Cerebellar nuclear complex (tissue), 1 donor: ENCODE measurements around the gene VWA8.
"Not testable (repeated sequence)": the region's sequence is repeated elsewhere in the genome, so short reads cannot be mapped to it uniquely, and the experiment has no call there.

Experiments used
- DNase-seq, 2 experiments: peaks; one replicate each; lab custom pipeline; 2025; lab: John Stamatoyannopoulos, UW

VWA8 gene

DNA sequence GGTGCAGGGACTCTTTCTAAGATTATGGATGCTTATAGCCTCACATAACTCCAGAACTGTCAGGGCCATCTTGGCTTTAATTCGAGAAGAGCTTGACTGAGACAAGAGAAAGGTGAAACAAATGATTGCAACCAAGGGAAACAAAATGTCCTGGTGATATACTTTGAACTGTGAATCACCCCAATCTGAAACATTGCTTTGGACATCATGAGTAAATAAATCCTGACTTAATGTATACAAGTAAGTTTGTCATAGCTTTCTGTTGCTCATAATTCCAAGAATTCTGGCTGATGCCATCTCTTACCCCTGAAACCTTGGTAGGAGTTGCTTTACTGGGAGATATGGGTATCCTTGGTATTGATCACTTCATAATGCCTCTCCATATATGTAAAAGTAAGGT is 5.8 kb upstream of the VWA8 start:
- DNase-seq, result no peak

DNA sequence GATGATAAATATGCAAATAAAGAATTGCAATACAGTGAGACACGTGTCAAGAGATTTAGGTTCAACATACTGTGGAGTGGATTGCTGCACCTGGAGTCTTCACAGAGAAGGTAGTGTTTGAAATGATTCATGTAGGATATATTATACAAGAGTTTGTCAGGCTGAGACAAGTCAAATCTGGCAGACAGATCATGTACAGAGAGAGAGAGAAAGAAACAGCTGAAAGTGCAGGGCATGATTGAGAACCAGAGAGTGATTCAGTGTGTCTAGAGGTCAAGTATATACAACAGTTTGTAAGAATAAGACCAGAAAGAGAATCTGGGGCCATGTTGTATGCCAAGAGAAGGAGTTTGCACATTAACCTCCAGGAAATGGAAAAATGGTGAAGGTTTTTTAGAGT is 2.1 kb upstream of the VWA8 start:
- no peak for DNase-seq

DNA sequence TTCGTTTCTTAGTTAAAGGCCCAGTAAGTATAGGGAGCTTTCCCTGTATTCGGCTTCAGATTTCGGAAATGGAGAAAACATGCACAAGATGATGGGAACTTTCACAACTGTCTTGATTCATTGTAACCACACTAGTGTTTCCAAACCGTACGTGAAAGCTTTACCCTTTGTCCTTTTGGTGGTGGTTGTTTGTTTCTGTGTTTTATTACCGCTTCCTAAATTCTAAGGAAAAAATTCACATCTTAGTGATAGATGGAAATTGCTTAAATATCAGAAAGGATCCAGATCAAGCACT is 504 bp upstream of the VWA8 start:
- no peak for DNase-seq

DNA sequence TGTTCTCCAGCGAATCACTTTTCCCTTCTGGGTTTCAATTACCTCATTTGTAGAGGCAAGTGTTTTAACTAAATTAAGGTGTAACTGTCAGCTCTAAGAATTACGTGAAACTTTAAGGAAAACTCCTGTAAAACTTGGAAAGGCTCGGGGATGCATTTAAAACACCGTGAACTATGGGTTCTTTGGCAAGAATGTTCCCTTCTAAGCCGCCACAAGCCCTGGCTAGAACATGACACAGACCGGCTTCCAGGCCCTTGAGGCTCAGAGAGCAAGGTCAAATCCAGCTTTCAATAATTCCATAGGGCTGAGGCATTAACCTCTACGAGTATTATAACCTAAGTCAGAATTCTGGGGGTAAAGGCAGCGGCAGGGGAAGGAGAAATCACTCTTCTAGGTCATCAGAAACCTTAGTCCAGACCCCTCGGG is 685 bp downstream of the VWA8 start:
- no peak for DNase-seq

DNA sequence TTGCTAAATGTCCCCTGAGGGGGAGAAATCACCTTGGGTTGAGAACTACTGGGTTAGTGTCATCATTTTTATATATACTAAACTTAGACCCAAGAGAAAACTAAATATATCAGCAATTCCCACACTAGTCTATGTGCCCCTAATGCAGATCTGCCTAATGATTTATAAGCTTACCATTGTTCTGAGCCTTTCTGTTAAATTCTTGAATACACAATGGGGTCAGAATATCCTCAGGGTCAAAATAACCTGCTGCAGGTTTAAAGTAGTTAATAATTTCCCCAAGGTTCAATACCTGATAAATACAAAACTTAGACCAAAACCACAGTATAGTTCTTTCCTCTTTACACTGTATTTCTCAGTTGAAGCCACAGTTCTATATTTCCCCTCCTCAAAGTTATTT is 4.6 kb downstream of the VWA8 start:
- DNase-seq, result no peak

DNA sequence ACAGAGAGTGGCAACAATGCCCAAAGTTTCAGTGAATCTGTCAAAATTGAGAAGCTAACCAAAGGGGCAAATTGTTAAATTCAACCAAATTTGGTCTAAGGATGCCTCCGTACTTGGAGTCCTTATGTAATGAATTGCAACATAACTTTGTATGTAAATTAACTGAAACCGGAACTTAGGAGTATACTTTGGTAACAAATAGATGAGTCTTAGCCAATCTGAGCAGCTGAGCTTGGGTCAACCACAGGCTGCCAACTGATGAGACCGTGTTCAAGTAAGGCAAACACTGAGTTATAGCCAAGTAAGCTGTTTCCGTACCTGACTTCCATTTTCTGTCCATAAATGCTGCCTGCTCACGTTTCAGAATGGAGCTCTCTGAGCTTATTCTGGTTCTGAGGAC is 5.3 kb downstream of the VWA8 start:
- DNase-seq, result no peak

DNA sequence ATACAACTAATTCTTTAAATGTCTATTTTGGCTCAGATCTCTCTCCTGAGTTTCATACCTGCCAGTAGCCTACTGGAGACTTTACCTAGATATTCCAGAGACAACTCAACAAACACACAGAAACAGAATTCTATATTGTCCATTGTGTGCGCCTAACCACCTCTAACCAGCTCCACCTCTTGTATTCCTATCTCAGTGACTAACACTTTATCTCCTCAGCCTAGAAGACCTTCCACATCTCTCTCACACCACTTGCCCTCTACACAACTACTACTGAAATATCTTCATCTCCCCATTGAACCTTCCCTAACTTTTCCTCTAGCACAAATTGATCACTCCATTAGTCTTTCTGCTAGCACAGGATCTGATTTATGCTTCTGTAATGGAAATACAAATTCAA is 6.7 kb downstream of the VWA8 start:
- no peak for DNase-seq

DNA sequence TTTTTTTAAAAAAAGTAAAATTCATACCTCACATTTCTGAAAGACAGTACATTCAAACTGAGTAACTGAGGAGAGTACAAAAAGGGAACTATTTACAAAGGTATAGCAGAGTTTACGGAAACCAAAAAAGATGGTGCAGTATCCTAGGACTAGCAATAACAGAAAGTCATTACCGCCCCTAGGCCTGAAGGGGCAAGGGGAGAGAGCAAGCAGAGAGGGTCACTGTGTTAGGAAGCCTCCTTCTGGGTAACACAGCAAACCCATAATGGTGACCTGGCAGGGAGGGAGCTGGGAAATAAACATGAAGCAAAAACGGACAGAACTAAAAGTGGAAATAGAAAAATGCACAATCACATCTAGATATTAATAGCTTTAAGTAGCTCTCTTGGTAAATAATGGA is 8.2 kb downstream of the VWA8 start:
- no peak for DNase-seq

DNA sequence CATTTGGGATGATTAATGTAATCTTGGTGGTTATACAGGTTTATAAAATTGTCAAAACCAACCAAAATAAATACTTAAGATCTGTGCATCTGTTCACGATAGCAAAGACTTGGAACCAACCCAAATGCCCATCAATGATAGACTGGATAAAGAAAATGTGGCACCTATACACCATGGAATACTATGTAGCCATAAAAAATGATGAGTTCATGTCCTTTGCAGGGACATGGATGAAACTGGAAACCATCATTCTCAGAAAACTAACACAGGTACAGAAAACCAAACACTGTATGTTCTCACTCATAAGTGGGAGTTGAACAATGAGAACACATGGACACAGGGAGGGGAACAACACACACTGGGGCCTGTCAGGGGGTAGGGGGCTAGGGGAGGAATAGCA is 11.8 kb downstream of the VWA8 start:
- DNase-seq, result not testable (repeated sequence)

DNA sequence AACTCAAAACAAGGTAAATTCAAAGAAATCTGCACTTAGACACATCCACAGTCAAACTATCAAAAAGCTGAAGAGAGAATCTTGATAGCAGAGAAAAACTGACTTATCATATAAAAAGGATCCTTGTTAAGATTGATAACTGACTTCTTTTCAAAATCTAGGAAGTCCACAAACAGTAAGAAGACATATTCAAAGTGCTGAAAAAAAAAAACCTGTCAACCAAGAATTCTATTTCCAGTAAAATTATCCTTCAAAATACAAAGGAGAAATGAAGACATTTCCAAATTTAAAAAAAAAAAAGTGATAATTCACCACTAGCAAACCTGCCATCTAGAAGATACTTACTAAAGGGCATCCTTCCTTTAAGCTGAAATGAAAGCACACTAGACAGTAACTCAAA is 15.0 kb downstream of the VWA8 start:
- no peak for DNase-seq

DNA sequence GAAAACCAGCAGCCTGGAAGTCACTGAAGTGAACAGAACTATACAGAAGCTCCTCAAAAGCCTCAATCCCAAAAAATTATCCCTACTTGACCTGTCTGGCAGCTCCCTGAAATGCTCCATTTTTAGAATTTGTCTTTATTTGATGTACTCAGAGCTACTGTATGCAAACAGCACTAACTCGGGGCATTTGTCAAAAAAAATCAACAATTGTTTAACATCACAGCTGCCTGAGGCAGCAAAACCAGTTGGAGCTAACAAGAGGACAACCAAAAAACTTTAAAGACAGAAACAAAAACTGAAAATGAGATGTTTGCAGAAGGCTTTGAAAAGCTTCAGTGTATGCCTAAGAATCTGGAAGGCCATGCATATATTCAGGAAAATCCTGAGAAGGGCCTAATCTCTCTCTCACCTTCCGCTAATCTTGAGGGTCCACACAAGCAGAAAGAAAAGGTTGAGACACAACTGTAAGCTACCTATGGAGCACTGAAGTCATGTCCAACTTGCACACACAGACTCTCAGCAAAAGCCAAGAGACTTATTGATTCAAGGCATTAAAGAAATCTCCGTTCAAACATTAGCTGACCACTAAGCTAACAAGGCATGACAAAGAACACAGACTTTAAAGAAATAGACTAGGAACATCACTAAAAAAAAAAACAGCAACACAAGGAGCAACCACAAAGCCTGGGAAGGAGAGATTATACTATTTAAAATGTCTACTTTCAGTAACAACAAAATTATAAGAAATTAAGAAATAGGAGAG is 16.1 kb downstream of the VWA8 start:
- no peak for DNase-seq

DNA sequence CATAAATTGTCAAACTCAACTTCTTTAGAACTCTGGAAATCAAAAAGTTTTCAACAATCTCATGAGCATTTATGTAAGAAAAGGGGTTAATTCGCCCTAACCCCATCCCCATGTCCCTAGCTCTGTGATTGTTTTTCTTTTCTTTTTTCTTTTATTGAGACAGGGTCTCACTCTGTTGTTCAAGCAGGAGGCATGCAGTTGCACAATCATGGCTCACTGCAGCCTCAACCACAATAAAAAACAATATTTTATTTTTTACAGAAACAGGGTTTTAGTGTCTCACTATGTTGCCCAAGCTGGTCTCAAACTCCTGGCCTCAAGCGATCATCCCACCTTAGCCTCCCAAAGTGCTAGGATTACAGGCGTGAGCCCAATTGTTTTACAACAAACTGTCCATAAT is 16.7 kb downstream of the VWA8 start:
- DNase-seq, result no peak

DNA sequence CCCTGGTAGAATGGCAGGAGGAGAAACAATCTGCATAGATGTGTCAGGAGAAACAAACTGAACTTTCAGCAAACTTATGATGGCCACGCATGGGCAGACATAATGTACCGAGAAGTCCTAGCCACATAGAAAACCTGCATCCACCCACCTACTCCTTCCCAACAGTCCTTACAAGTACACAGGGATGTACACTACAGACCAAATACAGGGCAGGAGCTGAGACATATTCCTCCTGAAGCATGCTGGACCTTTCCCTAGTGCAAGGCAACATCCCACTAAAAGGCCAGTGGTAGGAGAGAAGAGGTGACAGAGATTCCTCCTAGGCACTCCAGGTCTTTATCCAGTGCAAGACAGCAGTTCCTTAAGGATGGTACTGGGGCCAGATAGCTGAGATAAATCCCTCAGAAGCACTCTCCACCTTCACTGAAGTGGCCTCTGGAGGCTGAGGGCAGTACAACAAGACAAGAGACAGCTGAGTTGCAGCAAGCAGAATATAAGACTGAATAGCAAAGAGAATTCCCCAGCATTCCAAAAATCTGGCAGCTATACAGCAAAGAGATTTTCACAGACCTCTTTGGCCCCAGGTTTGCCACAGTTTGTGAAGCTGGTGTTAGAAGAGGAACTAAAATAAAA is 18.3 kb downstream of the VWA8 start:
- DNase-seq, result no peak

DNA sequence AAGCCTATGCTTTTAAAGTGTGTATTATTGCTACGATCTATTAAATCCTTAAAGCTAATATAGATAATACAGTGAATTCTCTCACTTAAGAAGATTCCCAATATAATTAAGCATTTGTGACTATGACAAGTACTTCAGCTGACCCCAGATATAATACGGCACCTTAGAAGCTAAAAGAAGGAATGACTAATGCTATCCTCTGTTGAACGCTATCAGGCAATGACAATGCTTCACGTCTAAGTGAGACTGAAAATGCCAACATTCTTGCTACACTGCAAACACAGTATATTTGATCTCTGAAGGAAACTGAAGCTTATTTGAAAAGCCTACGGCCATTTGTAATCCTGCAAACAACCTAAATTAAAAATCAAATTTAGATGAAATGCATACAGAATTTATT is 19.7 kb downstream of the VWA8 start:
- DNase-seq, result no peak

DNA sequence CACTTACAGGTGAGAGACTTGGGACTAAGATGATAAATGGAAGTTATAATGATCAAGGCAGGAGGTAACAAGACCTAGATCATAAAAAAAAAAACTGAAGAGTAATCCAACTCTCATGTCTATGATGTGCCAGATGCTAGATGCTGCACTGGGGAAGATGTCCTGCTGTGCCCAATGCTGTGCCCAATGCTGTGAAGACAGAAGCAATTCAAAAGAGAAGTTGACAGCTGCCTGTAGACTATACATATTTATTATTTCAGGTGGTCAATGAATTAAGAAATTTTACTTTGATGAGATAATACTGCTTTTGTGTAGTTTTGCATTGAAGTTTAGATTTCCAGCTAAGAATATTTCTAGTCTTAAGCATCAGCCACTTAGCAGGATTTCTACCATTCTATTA is 21.5 kb downstream of the VWA8 start:
- DNase-seq, result no peak

DNA sequence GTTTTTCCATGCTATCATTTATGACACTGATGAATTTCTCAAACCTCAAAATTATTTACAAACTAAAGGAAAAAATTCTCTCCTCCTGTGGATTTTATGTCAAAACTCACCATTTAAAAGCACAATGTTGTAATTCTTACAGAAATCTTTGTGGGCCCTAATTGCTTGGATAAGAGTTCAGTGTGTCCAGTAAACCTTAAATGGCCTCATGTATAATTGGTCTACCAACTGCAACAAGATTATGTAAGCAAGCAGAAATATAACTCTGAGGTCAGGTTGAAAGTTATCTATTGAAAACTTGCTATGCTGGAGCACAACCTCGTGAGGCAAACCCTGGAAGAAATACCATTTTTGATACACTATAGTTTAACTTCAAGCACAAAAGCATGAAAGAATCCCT is 22.0 kb downstream of the VWA8 start:
- DNase-seq, result no peak

DNA sequence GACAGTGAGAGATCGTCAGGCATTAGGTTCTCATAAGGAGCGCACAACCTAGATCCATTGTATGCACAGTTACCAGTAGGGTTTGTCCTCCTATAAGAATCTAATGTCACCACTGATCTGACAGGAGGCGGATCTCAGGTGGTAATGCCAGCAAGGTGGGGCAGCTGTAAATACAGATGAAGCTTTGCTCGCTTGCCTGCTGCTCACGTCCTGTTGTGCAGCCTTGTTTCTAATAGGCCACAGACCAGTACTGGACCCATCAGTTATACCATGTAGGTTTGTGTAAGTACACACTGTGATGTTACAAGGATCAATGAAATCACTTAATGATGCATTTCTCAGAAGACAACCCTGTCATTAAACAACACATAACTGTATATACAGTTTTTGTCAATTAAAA is 23.5 kb downstream of the VWA8 start:
- no peak for DNase-seq

DNA sequence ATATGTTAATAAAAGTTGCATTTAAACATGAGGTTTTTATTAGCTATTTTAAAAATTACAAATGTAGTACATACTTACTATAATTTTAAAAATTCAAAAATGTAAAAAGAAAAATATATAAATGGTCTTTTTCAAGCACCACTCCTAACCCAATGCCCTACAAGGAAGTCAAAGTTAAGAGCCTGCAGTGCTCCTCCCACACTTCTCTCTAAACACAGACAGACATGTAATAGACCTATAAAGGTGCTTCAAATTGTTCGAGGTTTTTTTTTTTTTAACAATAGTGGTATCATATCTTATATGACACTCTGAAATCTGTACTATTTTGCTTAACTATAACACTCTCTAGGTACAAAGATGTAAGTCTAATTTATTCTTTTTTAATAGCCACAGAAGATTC is 25.4 kb downstream of the VWA8 start:
- DNase-seq, result no peak

DNA sequence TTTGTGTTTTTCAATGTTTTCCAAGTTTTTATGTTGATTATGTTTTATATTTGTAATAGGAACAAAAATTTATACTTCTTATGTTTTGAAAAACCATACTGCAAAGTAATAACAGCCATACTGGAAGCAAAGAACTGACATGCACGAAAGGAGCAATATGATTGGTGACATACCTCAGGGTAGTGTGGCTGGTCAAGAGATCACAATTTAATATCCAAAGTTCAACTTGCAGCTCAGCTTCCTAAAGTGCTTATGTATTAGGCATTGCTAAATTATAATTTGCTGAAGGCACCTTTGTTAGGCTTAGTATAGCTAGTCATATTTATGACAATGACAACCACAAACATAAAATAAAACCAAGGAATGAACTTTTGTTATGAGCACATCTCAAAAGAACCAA is 25.9 kb downstream of the VWA8 start:
- no peak for DNase-seq

DNA sequence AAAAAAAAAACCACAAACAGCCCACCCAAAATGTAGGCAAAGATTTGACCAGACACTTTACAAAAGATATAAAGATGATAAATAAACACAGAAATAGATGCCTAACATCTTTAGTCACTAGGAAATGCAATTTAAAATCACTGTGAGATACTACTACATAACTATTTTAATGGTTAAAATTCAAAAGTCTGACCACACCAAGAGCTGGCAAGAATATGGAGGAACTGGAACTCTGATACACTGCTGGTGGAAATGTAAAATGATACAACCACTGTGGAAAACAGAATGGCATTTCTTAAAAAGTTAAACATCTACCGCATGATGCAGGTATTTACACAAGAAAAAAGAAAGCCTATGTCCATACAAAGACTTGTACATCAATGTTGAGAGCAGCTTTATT is 26.8 kb downstream of the VWA8 start:
- no peak for DNase-seq

DNA sequence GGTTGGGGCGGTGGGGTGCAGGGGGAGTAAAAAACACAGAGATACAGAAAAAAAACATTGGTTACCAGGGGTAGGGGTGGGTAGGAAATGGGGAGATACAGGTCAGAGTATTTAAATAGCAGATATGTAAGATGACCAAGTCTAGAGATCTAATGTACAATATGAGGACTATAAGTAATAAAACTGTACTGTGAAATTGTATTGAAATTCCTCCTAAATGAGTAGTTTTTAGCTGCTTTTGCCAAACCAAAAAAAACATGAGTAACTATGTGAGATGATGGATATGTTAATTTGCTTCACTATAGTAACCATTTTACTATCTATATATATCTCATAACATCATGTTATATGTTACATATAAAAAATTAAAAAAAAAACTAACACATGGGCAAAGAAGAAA is 29.6 kb downstream of the VWA8 start:
- DNase-seq, result no peak

DNA sequence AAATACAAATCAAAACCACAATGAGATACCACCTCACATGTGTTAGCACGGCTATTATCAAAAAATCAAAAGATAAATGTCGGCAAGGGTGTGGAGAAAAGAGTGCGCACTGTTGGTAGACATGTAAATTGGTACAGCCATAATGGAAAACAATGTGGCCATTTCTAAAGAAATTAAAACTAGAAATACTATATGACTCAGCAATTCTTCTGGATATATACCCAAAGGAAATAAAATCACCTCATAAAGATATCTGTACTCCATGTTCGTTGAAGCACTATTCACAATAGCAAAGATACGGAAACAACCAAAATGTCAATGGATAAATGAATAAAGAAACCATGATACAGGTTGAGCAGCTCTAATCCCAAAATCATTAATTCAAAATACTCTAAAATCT is 30.8 kb downstream of the VWA8 start:
- DNase-seq, result no peak

DNA sequence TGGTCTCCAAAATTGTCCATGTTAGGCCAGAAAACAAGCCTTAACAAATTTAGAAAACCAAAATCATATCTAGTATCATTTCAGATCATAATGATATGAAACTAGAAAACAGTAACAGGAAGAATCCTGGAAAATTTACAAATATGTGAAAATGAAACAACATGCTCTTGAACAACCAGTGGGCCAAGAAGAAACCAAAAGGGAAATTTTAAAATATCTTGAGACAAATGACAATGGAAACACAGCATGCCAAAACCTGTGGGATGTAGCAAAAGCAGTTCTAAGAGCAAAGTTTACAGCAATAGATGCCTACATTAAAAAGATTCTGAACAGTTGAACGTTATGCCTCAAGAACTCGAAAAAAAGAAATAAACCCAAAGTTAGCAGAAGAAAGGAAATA is 32.6 kb downstream of the VWA8 start:
- no peak for DNase-seq

DNA sequence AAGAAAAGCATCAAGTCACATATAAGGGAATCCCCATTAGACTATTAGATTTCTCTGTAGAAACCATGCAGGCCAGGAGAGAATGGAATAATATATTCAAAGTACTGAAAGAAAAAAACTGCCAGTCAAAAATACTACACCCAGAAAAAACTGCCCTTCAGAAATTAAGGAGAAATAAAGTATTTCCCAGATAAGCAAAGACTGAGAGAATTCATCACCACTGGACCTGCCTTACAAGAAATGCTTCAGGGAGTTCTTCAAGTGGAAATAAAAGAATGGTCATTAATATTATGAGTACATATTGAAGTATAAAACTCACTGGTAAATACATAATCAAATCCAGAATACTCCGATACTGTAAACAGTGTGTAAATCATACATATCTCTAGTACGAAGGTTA is 35.9 kb downstream of the VWA8 start:
- no peak for DNase-seq
